Osteoblast (primary cell): ENCODE measurements around the gene TADA2A. TPM values are rescaled to one million over a fixed set of nuclear protein-coding genes. Genes with fewer than 3 reads are reported as not detected.
A peak's percentile ranks its signal among the peaks of the same experiment; 100 is the strongest.

Source experiments
- DNase-seq: peaks from one replicate; pipeline ENCODE4 v3.0.0; 2011; ENCODE audit warnings: low spot score, mixed read lengths; ENCODE audit not compliant: insufficient read length; ENCODE audit errors: missing footprints
- H2AFZ ChIP-seq: 2 replicates; pipeline ENCODE4 v1.6.0; 2011; ENCODE audit warnings: mild to moderate bottlenecking, low read length
- H3K27ac ChIP-seq: 2 replicates; pipeline ENCODE4 v1.5.1; 2011; ENCODE audit warnings: mild to moderate bottlenecking, low read depth, low read length, moderate library complexity
- H3K27me3 ChIP-seq: 2 replicates; pipeline ENCODE4 v1.6.0; 2012; ENCODE audit warnings: mild to moderate bottlenecking, control low read depth, inconsistent platforms, low read length, moderate library complexity; ENCODE audit not compliant: insufficient read depth
- H3K36me3 ChIP-seq: 2 replicates; pipeline ENCODE4 v1.5.1; 2011; ENCODE audit warnings: mild to moderate bottlenecking, low read length, control low read depth, moderate library complexity; ENCODE audit not compliant: insufficient read depth
- H3K4me1 ChIP-seq: 2 replicates; pipeline ENCODE4 v1.5.1; 2011; ENCODE audit warnings: mild to moderate bottlenecking, low read length, control low read depth, moderate library complexity; ENCODE audit not compliant: insufficient read depth
- H3K4me2 ChIP-seq: 2 replicates; pipeline ENCODE4 v1.6.0; 2011; ENCODE audit warnings: mild to moderate bottlenecking, low read length; ENCODE audit not compliant: insufficient read depth
- H3K4me3 ChIP-seq: fragments of 200-600 bp; sonication (generic); 3 replicates; pipeline ENCODE4 v1.5.1; 2012; ENCODE audit warnings: mild to moderate bottlenecking, low read length, inconsistent platforms; ENCODE audit not compliant: insufficient read depth
- H3K79me2 ChIP-seq: 2 replicates; pipeline ENCODE4 v1.6.0; 2012; ENCODE audit warnings: mild to moderate bottlenecking, low read length, control low read depth, inconsistent platforms; ENCODE audit not compliant: insufficient read depth
- H3K9me3 ChIP-seq: 2 replicates; pipeline ENCODE4 v1.5.1; 2011; ENCODE audit warnings: low read depth, low read length, control low read depth
- H4K20me1 ChIP-seq: 2 replicates; pipeline ENCODE4 v1.6.0; 2012; ENCODE audit warnings: mild to moderate bottlenecking, low read length, control low read depth; ENCODE audit not compliant: insufficient read depth
- CTCF ChIP-seq: IDR thresholded peaks from 2 replicates; pipeline ENCODE4 v1.5.1; 2011; ENCODE audit warnings: mild to moderate bottlenecking, low read depth, low read length, moderate library complexity; ENCODE audit errors: extremely low read depth
- total RNA-seq: library from RNA; depleted of rRNA; stranded (reverse); fragments of >200 nt; gene quantifications from 2 replicates; pipeline ENCODE4 v1.2.3, GENCODE V29; 2012

Gene TADA2A
- total RNA-seq, 1 donor, result 21.4 TPM

DNA sequence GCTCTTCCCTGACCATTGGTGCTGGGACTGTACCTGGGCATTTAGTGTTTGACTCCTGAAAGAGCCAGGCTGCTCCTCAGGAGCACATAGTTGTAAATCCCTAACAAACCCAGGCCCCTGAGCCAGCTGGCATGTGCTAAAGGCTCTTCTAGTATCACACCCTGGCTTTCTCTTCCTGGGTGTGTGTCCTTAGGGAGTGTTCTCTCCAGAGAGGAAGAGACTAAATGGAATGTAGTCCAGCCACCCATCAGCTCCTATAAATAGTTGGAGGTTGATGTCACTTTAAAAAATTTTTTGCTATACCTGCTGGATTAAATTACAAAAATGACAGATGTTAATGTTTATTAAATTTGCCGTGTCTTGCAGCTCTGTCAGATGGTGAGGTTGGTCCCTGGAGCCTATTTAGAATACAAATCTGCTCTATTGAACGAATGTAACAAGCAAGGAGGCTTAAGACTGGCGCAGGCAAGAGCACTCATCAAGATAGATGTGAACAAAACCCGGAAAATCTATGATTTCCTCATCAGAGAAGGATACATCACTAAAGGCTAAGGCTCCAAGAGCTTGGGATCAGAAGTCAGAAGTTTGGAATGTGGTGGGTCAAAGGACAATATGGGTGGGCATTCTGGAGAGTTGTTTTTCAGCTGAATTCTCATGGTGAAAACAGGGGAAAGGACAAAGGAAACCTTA is 69.9 kb downstream of the TADA2A start:
- no peaks in the 10 kb centered on the region for H3K27me3 ChIP-seq
- H3K4me3 ChIP-seq, result no peak overlapping the region
- peaks cover 33% of the 10 kb centered on the region for H3K36me3 ChIP-seq
- peaks cover 30% of the 10 kb centered on the region for H3K4me1 ChIP-seq
- TF ChIP-seq CTCF, result no peak
- peak overlapping the region; percentile 84 for H3K27ac ChIP-seq
- no peak overlapping the region for H2AFZ ChIP-seq
- DNase-seq, result peak; percentile 79
- H3K79me2 ChIP-seq, result no peaks in the 10 kb centered on the region
- H3K9me3 ChIP-seq, result no peaks in the 10 kb centered on the region
- peak overlapping the region; percentile 21 for H3K4me2 ChIP-seq
- H4K20me1 ChIP-seq, result no peaks in the 10 kb centered on the region

- DNase-seq, result no peak
Observed at GRCh38 chr17:37478187-37478586, 71.5 kb downstream of the TADA2A start.

DNA sequence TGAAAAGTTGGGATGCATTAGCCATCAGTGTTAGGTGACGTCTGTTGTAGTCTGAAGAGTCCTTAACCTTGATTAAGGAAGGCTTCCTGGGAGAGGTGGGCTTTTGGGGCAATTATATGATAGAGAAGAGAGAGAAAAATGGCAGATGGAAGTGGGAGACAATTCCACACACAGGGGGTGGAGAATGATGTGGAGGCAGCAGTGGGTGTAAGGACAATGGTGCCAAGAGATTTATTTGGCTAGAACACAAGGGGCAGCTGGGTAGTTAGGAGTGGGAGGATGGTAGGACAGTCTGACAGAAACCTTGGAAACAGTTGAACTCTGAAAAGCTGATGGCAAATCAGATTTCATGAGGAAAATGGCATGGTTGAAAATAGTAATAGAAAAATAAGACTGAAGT is 72.3 kb downstream of the TADA2A start:
- peaks cover 27% of the 10 kb centered on the region for H3K36me3 ChIP-seq
- H3K4me2 ChIP-seq, result no peak overlapping the region
- H3K9me3 ChIP-seq, result no peaks in the 10 kb centered on the region
- no peaks in the 10 kb centered on the region for H3K27me3 ChIP-seq
- no peak overlapping the region for H2AFZ ChIP-seq
- H4K20me1 ChIP-seq, result no peaks in the 10 kb centered on the region
- no peak overlapping the region for H3K4me3 ChIP-seq
- peak overlapping the region; percentile 84 for H3K27ac ChIP-seq
- no peak for DNase-seq
- H3K79me2 ChIP-seq, result no peaks in the 10 kb centered on the region
- no peak for TF ChIP-seq CTCF
- peaks cover 42% of the 10 kb centered on the region for H3K4me1 ChIP-seq

More at GRCh38 chr17:37478187-37478586, 71.5 kb downstream of the TADA2A start:
- Histone ChIP-seq H3K36me3 (peaks cover 33% of the 10 kb centered on the region), H3K4me1 (peaks cover 35% of the 10 kb centered on the region), H3K9me3 (no peaks in the 10 kb centered on the region), H3K79me2 (no peaks in the 10 kb centered on the region), H3K4me2 (no peak overlapping the region), H2AFZ (no peak overlapping the region), H3K27ac (peak overlapping the region; percentile 84), H3K27me3 (no peaks in the 10 kb centered on the region), H4K20me1 (no peaks in the 10 kb centered on the region), H3K4me3 (no peak overlapping the region)
- no peak for TF ChIP-seq CTCF

DNA sequence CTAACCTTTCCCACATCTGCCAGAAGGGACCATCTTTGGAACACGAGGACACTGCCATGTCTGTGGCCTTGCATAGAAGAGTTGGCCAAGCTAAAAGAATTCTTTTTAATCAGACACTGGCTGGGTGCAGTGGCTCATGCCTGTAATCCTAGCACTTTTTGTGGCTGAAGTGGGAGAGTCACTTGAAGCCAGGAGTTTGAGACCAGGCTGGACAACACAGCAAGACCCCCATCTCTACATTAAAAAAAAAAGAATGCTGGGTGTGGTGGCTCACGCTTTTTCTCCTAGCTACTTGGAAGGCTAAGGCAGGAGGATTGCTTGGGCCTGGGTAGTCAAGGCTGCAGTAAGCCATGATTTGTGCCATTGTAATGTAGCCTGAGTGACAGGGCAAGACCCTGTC is 73.7 kb downstream of the TADA2A start:
- H3K79me2 ChIP-seq, result no peaks in the 10 kb centered on the region
- no peak overlapping the region for H2AFZ ChIP-seq
- no peaks in the 10 kb centered on the region for H4K20me1 ChIP-seq
- H3K27me3 ChIP-seq, result no peaks in the 10 kb centered on the region
- H3K36me3 ChIP-seq, result peaks cover 17% of the 10 kb centered on the region
- DNase-seq, result no peak
- no peak overlapping the region for H3K4me3 ChIP-seq
- no peak overlapping the region for H3K27ac ChIP-seq
- peaks cover 42% of the 10 kb centered on the region for H3K4me1 ChIP-seq
- no peaks in the 10 kb centered on the region for H3K9me3 ChIP-seq
- no peak for TF ChIP-seq CTCF
- H3K4me2 ChIP-seq, result no peak overlapping the region
